ENCODE data around the gene CER1.

- TF ChIP-seq EZH2 (IDR thresholded peaks at IDR 0.05; ENCODE audit: borderline replicate concordance, control insufficient read depth, low read depth, low read length), result no peak
- no peak for TF ChIP-seq CTCF (IDR thresholded peaks at IDR 0.05 in 2 of 3, conservative IDR thresholded peaks at IDR 0.05 in 1 of 3; ENCODE audit: control insufficient read depth in 2 of 3, extremely low read depth in 1 of 3, insufficient read depth in 1 of 3, low read depth in 3 of 3, low read length in 3 of 3)
- TF ChIP-seq POLR2AphosphoS5 (IDR thresholded peaks at IDR 0.05; ENCODE audit: low read length), result no peak
- TF ChIP-seq CREM (IDR thresholded peaks at IDR 0.05; ENCODE audit: low read depth), result no peak
- no peak for TF ChIP-seq TCF3 (IDR thresholded peaks at IDR 0.05; ENCODE audit: borderline replicate concordance, insufficient read depth, low read depth, low read length)
- TF ChIP-seq ATF3 (IDR thresholded peaks at IDR 0.05; ENCODE audit: borderline replicate concordance, extremely low read depth, low read depth, low read length), result no peak
- no peak for TF ChIP-seq SMC3 (IDR thresholded peaks at IDR 0.05; ENCODE audit: borderline replicate concordance, low read length)
- TF ChIP-seq CEBPB (IDR thresholded peaks at IDR 0.05; ENCODE audit: borderline replicate concordance in 1 of 2, low read depth in 2 of 2, low read length in 2 of 2), result no peak
These were observed 45.1 kb downstream of the CER1 start for GRCh38 chr9:14677396-14677795.

Measured in GM12878 (cell line).